Measurements from ENCODE around the gene IRS2. TPM values are rescaled to one million over a fixed set of nuclear protein-coding genes. Genes with fewer than 3 reads are reported as not detected.

IRS2 gene
- total RNA-seq, 3 donors from 2014 or later: 25.8 to 38.2 (median 29.5) TPM

GRCh38 chr13:109782066-109782822, 4.1 kb downstream of the IRS2 start:
- peak overlapping the region; percentile 81 to 100 for H3K27ac ChIP-seq
- H3K36me3 ChIP-seq: no peaks in the 10 kb centered on the region
- no peaks in the 10 kb centered on the region for H3K9me3 ChIP-seq
- no peaks in the 10 kb centered on the region for H3K27me3 ChIP-seq
- TF ChIP-seq POLR2AphosphoS5 (IDR thresholded peaks at IDR 0.05): peak in 1 of 3 donors; percentile 36
- no peak for TF ChIP-seq POLR2A (IDR thresholded peaks at IDR 0.05)
- TF ChIP-seq CTCF (IDR thresholded peaks at IDR 0.05): no peak
- no peak for DNase-seq (ENCODE audit: low spot score in 2 of 2)
- H3K4me1 ChIP-seq: peaks cover 0 to 11% of the 10 kb centered on the region in 2 donors
- intact Hi-C loops (cut with DNase I; ENCODE audit: low total_unique reads): no loop called here
- peak overlapping the region; percentile 48 to 97 (median 81) for H3K4me3 ChIP-seq

GRCh38 chr13:109781384-109782065, 4.9 kb downstream of the IRS2 start:
- H3K27ac ChIP-seq: peak overlapping the region; percentile 81 to 100
- H3K27me3 ChIP-seq: no peaks in the 10 kb centered on the region
- H3K4me1 ChIP-seq: peaks cover 0 to 11% of the 10 kb centered on the region in 2 donors
- intact Hi-C loops (cut with DNase I; ENCODE audit: low total_unique reads): no loop called here
- peak overlapping the region; percentile 48 to 97 (median 81) for H3K4me3 ChIP-seq
- H3K9me3 ChIP-seq: no peaks in the 10 kb centered on the region
- no peaks in the 10 kb centered on the region for H3K36me3 ChIP-seq
- TF ChIP-seq POLR2AphosphoS5 (IDR thresholded peaks at IDR 0.05) (peak in 1 of 3 donors; percentile 16), CTCF (IDR thresholded peaks at IDR 0.05) (no peak)
- no peak for DNase-seq (ENCODE audit: low spot score in 2 of 2)

- no peak for DNase-seq (ENCODE audit: low spot score in 2 of 2)
- Histone ChIP-seq H3K27ac (peak overlapping the region; percentile 81 to 100), H3K27me3 (no peaks in the 10 kb centered on the region), H3K4me3 (peak overlapping the region; percentile 48 to 97 (median 81)), H3K4me1 (peaks cover 0 to 11% of the 10 kb centered on the region in 2 donors), H3K9me3 (no peaks in the 10 kb centered on the region), H3K36me3 (no peaks in the 10 kb centered on the region)
- no peak for TF ChIP-seq POLR2AphosphoS5 (IDR thresholded peaks at IDR 0.05)
- TF ChIP-seq POLR2A (IDR thresholded peaks at IDR 0.05): no peak
- TF ChIP-seq CTCF (IDR thresholded peaks at IDR 0.05): no peak
- intact Hi-C loops (cut with DNase I; ENCODE audit: low total_unique reads): no loop called here
Measured at GRCh38 chr13:109780845-109781383, 5.5 kb downstream of the IRS2 start.

- no peaks in the 10 kb centered on the region for H3K9me3 ChIP-seq
- intact Hi-C loops (cut with DNase I; ENCODE audit: low total_unique reads): loop anchor here (5.0 kb wide), 1 partner anchor 93 kb away; no protein-coding TSS in a partner anchor
- H3K27me3 ChIP-seq: no peaks in the 10 kb centered on the region
- H3K4me1 ChIP-seq: peaks cover 0 to 11% of the 10 kb centered on the region in 2 donors
- H3K4me3 ChIP-seq: peak overlapping the region; percentile 48 to 97 (median 81)
- DNase-seq (ENCODE audit: low spot score in 2 of 2): no peak
- TF ChIP-seq POLR2A (IDR thresholded peaks at IDR 0.05): no peak
- TF ChIP-seq CTCF (IDR thresholded peaks at IDR 0.05): no peak
- TF ChIP-seq POLR2AphosphoS5 (IDR thresholded peaks at IDR 0.05): no peak
- peak overlapping the region; percentile 81 to 100 for H3K27ac ChIP-seq
- H3K36me3 ChIP-seq: no peaks in the 10 kb centered on the region
Measured at GRCh38 chr13:109779876-109780510, 6.4 kb downstream of the IRS2 start.

Measured in breast epithelium (tissue), 4 donors.